Stimulated activated memory B cell treated with anti-CD40 and anti-IgM and Interleukin-4, amounts not matched to agents 10 μg/mL and 1 μg/mL and 100 μg/mL, for 72 hours (primary cell): Measurements from ENCODE around the gene NDUFAF3.

Experiments used
- ATAC-seq: fragments of 150-1000 bp; cut with Tn5 transposase; 2 replicates; pipeline ENCODE4 v1.10.0; 2021
- H3K27ac Mint-ChIP-seq: one replicate; pipeline ENCODE4 v1.8.0; 2022; ENCODE audit warnings: mild to moderate bottlenecking, mixed read lengths
- H3K27me3 Mint-ChIP-seq: one replicate; pipeline ENCODE4 v1.8.0; 2022; ENCODE audit warnings: mixed read lengths
- H3K36me3 Mint-ChIP-seq: one replicate; pipeline ENCODE4 v1.8.0; 2022; ENCODE audit warnings: mixed read lengths
- H3K4me1 Mint-ChIP-seq: one replicate; pipeline ENCODE4 v1.8.0; 2022; ENCODE audit warnings: mixed read lengths
- H3K4me3 Mint-ChIP-seq: one replicate; pipeline ENCODE4 v1.8.0; 2022; ENCODE audit warnings: mild to moderate bottlenecking, moderate library complexity, mixed read lengths
- H3K9me3 Mint-ChIP-seq: one replicate; pipeline ENCODE4 v1.8.0; 2022; ENCODE audit warnings: mixed read lengths

Gene NDUFAF3

DNA sequence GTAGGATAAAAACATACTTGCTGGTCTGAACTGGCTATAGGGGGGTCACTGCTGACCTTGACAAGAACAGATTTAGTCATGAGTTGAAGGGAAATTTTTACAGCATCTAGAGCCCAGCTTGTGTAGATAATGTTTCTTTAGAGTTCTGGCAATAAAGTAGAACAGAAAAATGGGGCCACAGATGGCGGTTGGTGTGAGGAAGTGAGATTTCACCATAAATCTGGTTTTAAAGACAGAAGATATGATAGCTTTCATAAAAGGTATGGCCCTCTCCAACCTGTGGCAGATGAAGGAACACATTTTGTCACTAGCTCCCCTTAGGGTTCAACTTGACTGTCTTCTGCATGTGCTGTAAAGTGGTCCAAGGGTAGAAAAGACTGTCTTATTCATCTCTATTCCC is 31.6 kb downstream of the NDUFAF3 start:
- no peak for ATAC-seq
- H3K36me3 Mint-ChIP-seq = peaks cover 52% of the 10 kb centered on the region

DNA sequence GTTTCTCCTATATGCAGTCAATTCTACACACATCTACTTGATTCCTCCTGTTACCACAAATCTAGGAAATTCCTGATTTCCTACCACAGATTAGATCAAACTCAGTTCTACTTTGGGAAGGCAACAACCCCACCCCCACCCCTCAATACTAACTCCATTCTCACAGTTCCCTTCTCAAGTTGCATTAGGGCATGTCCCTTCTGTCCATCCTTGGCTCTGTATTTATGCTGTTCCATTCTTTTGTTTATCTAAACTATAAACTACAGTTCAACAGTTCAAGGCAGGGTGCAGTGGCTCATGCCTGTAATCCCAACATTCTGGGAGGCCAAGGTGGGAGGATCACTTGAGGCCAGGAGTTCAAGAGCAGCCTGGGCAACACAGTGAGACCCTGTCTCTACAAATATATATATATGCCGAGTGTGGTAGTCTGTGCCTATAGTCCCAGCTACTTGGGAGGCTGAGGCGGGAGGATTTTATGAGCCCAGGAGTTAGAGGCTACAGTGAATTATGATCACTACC is 32.5 kb downstream of the NDUFAF3 start:
- peaks cover 52% of the 10 kb centered on the region for H3K36me3 Mint-ChIP-seq
- H3K4me3 Mint-ChIP-seq = no peak overlapping the region

More for the DNA sequence above, 31.6 kb downstream of the NDUFAF3 start:
- H3K27me3 Mint-ChIP-seq = no peaks in the 10 kb centered on the region
- no peak overlapping the region for H3K27ac Mint-ChIP-seq
- no peaks in the 10 kb centered on the region for H3K9me3 Mint-ChIP-seq
- H3K4me3 Mint-ChIP-seq = no peak overlapping the region
- peaks cover 11% of the 10 kb centered on the region for H3K4me1 Mint-ChIP-seq

GRCh38 chr3:49057268-49057667 is 35.3 kb downstream of the NDUFAF3 start:
- Mint-ChIP-seq H3K36me3 (peaks cover 38% of the 10 kb centered on the region), H3K4me3 (no peak overlapping the region), H3K27me3 (no peaks in the 10 kb centered on the region), H3K9me3 (no peaks in the 10 kb centered on the region), H3K27ac (no peak overlapping the region), H3K4me1 (peaks cover under 1% of the 10 kb centered on the region)
- ATAC-seq = no peak

More for the DNA sequence above, 32.5 kb downstream of the NDUFAF3 start:
- Mint-ChIP-seq H3K9me3 (no peaks in the 10 kb centered on the region), H3K27me3 (no peaks in the 10 kb centered on the region), H3K4me1 (peaks cover 11% of the 10 kb centered on the region), H3K27ac (no peak overlapping the region)
- ATAC-seq = no peak

- H3K27ac Mint-ChIP-seq = no peak overlapping the region
- H3K36me3 Mint-ChIP-seq = peaks cover 32% of the 10 kb centered on the region
- ATAC-seq = no peak
- H3K4me3 Mint-ChIP-seq = no peak overlapping the region
- no peaks in the 10 kb centered on the region for H3K27me3 Mint-ChIP-seq
- H3K9me3 Mint-ChIP-seq = no peaks in the 10 kb centered on the region
- H3K4me1 Mint-ChIP-seq = no peaks in the 10 kb centered on the region
Measured at GRCh38 chr3:49058011-49058410, 36.1 kb downstream of the NDUFAF3 start.
